IPS-NIHi11 (cell line): ENCODE data around the gene SHISAL2A.

Source experiments
- DNase-seq: peaks from one replicate; pipeline ENCODE4 v3.0.0; 2012; ENCODE audit warnings: mixed read lengths, low spot score

Gene SHISAL2A

DNA sequence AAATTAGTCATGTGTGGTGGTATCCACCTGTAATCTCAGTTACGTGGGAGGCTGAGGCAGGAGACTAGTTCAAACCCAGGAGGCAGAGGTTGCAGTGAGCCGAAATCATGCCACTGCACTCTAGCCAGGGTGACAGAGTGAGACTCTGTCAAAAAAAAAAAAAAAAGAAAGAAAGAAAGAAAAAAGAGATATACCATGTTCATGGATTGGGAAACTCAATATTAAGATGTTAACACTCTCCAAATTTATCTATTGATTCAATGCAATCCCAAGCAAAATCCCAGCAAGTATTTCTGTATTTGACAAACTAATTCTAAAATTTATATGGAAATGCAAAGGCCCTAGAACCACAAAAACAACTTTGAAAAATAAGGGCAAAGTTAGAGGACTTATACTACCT, 11.0 kb upstream of the SHISAL2A start:
- DNase-seq: no peak

DNA sequence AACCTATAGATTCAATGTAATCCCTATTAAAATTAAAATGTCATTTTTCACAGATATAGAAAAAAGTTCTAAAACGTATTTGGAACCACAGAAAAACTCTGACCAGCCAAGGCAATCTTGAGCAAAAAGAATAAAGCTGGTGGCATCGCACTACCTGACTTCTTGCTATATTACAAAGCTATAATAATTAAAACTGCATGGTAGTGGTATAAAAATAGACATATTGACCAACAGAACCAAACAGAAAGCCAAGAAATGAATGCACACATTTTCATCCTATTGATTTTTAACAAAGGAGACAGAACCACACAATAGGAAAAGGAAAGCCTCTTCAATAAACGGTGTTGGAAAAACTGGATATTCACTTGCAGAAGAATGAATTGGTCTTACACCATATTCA, 9.2 kb upstream of the SHISAL2A start:
- DNase-seq: no peak

DNA sequence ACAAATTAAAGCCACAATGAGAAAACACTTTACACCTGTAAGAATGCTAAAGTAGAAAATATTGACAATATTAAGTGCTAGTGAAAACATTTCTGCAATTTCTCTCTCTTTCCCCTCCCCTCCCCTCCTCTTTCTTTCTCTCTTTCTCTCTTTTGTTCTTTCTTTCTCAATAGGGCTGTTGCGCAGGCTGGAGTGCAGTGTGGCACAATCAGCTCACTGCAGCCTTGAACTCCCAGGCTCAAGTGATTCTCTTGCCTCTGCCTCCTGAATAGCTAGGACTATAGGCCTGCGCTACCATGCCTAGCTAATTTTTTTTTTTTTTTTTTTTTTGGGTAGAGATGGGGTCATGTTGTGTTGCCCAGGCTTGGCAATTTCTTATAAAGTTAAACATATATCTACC, 5.9 kb upstream of the SHISAL2A start:
- no peak for DNase-seq

DNA sequence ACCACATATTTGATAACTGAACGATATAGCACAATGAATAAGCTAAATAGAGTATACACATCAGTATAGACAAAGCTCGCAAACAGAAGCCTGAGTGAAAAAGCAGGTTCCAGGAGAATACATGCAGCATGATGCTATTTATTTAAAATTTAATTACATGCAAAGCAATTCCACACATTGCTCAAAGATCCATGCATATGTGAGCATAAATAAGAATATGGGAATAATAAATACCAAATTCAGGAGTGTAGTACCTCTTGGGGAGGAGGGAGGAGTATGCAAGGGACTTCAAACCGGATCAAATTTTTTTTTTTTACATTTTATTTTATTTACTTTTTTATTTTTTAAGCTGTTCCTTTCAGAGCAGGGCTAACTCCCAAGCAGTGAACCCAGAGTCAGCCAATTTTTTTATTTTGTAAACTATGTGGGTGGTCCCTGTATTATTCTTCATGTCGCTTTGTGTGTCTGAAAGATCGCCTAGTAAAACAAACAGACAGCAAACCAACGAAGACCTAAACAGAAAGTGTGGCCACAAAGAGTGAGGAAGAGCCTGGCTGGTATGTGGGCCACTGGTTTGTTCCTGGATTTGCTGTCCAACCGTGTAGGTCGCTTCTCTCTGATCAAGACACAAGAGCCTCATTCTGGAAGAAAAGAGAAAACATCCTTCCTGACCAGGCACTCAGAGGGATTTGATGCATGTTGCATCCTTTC, 4.2 kb upstream of the SHISAL2A start:
- DNase-seq: no peak

DNA sequence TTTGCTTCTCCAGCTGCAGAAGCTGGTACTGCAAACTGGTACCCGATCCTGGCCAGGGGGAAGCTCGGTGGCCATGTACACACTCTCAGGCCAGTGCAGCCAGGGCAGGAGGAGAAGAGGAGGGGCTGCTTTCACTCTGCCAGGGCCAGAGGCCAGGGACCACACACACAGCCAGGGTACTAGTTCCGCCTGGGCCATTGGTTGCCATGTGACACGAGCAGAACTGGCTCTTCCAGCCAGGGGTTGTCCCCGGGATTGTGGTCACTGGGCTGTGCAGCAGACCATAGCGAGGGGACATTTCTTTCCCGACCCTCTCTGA, 3.7 kb upstream of the SHISAL2A start:
- DNase-seq: peak; percentile 61

DNA sequence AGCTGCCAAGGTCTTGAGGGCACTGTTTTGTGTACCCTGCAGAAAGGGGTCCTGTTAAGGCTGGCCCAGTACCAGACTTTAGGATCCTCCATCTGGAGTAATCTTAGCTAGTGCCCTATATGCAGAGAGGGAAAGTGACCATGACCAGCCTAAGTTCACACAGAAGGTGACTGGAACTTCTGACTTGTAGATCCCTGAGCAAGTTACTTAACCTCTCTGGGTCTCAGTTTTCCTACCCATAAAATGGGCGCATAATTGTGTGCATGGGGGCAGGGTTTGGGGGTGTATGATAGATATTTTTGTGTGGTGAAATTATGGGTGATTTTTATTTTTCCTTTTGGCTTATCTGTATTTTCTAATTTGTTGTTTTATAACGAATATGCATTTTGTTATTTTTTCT, 3.3 kb upstream of the SHISAL2A start:
- no peak for DNase-seq

DNA sequence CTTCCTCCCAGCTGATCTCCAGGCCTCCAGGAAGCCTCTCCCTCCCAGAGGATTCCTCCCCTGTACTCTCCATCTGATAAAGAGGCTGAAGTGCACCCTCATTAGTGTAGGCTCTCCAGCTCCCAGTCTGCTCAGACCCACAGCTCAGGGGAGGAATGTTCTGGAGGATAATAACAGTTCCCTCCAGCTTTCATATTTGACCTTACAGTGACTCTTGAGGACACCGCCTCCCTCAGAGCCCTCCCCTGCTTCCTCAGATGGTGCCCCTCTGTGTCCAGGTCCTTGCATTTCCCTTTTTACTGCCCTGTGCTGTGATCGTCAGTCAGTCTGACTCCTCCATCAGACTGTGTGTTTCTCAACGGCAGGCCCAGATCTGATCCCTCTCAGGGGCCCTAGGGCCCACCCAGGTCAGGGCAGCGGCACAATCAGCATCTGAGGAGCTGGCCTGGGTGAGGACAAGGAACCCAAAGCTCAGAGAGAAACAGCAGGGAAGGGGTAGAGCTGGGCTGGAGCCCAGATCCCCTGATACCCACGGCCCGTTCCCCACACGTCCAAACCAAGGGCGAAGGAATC, 1.1 kb upstream of the SHISAL2A start:
- no peak for DNase-seq

DNA sequence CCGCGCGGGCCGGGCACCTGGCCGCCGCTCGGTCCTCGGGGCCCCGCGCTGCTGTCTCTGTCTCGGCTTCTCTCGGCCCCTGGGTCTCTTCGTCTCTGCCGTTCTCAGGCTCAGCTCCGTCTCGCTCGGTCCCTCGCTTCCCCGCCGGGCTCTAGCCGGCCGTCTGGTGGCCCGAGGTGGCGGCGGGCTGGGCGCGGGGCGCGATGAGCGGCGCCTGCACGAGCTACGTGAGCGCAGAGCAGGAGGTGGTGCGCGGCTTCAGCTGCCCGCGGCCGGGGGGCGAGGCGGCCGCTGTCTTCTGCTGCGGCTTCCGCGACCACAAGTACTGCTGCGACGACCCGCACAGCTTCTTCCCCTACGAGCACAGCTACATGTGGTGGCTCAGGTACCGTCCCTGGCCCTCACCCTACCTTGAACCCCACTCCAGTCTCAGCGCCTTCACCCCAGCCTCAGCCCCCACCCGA, 355 bp downstream of the SHISAL2A start:
- DNase-seq: no peak

DNA sequence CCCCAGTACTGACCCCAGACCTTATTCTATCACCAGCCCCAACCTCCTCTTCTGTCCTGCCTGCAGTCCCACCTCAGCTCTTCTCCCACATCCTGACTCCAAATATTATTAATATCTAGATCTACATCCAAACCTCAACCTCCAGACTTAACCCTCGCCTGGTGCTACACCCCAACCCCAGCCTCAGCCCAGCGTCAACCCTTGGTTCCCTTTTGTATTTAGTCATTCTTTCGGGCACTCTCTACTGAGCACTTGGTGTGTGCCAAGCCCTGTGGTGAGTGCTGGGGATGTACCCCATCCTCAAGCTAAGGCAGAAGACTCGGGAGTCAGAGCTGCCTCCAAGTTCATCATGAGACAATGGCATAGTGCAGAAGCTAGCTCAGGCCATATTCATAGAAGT, 1.1 kb downstream of the SHISAL2A start:
- no peak for DNase-seq

DNA sequence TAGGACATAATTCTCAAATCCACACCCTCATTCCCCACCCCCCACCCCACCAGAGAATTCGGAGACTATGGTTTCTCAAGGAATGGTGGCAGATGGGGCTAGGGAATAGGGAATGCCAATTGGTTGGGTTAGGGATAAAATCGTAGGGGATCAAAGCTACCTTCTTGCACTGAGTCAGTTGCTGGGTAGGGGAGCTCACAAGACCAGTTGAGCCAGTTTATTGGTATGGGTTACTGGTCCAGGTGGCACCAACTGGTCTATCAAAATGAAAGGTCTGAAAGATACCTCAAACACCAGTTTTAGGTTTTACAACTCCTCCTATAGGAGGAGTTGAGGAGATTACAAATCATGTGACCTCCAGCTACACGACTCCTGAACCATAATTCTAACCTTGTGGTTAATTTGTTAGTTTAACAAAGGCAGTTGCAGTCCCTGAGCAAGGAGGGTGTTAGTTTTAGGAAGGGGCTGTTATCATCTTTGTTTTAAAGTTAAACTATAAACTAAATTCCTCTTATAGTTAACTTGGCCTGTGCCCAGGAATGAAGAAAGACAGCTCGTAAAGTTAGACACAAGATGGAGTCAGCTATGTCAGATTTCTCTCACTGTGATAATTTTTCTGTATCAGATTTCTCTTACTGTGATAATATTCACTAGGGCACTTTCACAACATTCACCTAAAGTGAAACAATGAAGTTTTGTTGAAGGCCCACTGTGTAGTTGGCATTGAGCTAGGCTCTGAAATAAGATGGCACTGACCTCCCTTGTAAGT, 2.5 kb downstream of the SHISAL2A start:
- DNase-seq: no peak

DNA sequence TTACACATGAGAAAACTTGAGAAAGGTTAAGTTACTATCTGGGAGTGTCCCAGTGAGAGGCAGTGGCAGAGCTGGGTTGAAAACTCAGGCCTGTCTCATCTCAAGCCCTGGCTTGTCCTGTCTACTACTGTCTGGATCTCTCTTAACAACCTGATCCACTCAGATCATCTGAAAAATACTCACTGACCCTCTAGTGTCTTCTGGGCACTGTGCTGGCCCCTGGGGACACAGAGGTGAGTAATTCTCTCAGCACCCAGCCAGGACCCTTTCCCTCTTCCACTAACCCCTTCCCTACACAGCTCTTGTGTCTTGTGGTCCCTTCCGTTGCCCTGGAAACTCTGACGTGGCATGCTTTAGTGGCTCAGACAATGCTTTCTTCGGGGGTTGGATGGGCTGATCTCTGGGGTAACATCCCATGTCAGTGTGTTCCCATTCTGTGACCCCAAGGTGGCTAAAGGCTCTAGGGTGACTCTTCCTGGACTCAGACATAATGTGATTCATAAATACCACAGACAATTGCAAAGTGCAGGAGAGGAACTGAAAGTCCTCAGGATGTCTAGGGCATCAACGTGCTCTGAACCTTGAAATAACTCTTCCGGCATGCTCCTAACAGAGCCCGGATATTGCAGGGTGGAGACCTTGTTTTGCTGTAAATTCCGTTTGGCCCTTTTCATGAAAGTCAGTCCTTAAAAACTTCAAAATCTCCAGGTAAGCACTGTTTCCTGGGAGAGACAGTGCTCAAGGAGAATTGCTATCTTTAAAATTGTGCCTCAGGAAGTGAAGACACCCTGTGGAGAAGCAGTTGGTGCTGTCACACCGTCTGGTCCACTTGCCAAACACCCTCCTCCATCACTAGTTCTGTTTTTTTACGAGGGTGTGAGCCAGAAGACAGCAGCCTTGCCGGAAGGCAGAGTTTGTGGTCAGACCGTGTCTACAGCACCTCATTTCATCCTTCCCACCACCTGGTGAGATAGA, 4.0 kb downstream of the SHISAL2A start:
- no peak for DNase-seq

DNA sequence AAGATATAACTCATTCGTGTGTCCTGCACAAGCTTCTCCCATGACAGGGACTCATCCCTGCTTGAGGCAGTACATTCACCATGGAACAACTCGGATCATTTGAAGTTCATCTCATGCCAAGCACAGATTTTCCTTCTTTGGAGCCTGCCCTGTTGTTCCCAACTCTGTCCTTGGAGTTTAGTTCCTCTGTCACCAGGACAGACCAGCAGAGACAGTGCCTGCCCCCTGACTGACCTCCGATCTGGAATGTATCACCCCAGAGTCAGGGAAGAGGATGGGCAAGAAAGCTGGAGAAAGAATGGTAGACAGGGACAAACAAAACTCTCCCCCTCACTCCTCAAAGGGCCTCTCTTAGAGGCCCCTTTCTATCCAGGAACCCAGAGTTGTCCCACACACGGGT, 5.0 kb downstream of the SHISAL2A start:
- no peak for DNase-seq

DNA sequence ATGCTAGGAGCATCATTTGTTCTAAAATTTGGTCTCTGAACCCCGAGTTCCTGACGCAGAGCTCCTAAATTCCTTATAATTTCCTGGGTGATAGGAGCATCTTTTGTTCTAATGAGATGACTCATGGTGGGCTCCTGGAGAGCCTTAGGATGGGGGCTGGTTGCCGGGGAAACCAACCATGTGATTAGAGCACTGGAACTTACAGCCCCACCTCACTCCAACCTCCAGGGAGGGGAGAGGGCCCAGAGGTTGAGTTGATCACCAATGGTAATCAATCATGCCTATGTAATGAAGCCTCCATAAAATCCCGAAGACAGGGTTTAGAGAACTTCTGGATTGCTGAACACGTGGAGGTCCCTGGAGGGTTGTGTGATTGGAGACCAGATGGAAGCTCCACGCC, 7.7 kb downstream of the SHISAL2A start:
- DNase-seq: no peak

DNA sequence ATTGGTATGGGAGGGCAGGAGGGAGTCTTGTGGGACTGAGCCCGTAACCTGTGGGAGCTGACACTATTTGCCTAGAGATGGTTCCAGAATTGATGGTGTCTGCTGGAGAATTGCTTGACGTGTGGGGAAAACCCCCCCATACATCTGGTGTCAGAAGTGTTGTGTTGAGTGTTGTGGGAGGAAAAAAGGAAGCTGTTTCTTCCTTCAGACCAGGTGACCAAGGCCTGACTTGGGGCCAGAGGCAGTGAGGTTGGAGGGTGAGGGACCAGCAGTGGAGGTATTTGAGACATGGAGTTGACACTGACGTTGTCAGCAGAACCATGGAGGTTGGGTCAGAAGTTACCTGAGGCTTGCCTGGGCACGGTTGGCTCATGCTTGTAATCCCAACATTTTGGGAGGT, 8.3 kb downstream of the SHISAL2A start:
- DNase-seq: no peak

DNA sequence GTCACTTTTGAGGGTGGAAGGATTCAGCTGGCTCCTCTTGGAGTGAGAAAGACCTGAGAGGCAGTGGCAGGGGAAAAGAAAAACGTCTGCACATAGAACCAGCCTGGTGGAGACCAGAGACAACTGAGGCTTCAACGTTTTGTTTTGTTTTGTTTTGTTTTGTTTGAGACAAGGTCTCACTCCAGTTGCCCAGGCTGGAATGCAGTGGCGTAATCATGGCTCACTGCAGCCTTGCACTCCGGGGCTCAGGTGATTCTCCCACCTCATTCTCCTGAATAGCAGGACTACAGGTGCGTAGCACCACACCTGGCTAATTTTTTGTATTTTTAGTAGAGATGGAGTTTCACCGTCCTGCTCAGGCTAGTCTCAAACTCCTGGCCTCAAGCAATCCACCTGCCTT, 12.3 kb downstream of the SHISAL2A start:
- no peak for DNase-seq

DNA sequence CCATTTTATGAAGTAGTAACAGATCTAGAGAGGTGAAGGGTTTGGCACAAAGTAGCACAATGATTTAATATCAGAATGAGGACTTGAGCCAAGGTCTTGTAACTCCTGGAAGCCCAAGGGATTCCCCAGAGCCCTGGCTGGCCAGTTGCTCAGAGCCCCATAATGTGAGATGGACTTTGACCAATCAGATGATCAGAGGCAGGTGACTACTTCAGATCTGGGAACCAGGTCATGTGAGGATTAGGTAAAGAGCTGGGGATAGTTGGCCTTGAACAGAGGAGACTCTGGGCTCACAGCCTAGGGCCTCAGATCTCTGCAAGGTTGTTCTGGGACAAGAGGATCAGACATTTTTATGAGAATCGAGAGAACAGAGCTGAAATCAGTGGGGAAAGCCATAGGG, 18.9 kb downstream of the SHISAL2A start:
- DNase-seq: no peak

DNA sequence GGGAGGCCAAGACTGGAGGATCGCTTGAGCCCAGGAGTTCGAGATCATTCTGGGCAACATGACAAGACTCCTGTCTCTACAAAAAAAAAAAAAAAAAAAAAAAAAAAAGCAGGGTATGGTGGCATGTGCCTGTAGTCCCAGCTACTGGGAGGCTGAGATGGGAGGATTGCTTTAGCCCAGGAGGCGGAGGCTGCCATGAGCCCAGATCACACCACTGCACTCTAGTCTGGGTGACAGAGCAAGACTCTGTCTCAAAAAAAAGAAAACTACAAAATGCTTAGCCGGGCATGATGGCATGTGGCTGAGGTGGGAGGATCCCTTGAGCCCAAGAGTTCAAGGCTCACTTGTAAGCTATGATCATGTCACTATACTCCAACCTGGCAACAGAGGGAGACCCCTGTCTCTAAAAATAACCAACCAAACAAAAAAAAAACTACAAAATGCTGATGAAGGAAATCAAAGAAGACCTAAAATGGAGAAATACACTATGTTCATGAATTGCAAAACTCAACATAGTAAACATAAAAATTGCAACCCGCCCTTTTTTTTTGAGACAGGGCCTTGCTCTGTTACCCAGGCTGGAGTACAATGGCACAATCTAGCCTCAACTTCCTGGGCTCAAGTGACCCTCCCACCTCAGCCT, 20.4 kb downstream of the SHISAL2A start:
- DNase-seq: no peak

DNA sequence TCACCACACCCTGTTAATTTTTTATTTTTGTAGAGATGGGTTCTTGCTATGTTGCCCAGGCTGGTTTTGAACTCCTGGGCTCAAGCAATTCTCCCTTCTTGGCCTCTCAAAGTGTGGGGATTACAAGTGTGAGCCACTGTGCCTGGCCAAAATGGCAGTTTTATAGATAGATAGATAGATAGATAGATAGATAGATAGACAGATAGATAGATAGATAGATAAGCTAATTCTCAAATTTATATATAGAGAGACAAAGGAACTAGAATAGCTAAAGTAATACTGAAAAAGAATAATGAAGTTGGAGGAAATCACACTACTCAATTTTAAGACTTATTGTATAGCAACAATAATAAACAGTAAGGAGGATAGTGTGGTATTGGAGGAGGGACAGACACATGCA, 21.1 kb downstream of the SHISAL2A start:
- DNase-seq: no peak

DNA sequence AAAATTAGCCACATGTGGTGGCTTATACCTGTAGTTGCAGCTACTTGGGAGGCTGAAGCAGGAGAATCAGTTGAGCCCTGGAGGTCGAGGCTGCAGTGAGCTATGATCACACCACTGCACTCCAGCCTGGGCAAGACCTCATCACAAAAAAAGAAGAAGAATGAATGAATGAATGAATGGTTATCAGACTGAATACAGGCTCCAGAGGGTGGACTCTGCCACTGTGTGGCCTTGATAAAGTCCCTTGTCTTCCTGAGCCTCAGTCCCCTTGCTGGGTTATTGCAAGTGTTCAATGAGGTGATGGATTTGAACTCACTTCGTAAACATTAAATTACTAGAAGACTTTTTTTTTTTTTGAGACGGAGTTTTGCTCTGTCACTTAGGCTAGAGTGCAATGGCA, 24.7 kb downstream of the SHISAL2A start:
- DNase-seq: no peak

DNA sequence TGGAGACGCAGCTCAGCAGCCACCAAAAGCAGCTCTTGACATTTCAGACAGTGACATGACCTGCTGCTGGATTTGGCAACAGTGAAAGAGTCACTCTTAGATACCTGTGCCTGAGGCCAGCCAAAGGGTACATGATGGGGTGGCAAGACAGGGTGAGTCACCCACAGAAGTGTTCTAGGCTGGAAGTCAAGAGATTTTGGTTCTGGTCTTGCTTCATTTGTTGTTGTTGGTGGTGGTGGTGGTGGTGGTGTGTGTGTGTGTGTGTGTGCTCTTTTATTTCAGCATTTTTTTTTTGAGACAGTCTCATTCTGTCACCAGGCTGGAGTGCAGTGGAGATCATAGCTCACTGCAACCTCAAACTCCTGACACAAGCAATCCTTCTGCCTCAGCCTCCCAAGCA, 25.8 kb downstream of the SHISAL2A start:
- no peak for DNase-seq

DNA sequence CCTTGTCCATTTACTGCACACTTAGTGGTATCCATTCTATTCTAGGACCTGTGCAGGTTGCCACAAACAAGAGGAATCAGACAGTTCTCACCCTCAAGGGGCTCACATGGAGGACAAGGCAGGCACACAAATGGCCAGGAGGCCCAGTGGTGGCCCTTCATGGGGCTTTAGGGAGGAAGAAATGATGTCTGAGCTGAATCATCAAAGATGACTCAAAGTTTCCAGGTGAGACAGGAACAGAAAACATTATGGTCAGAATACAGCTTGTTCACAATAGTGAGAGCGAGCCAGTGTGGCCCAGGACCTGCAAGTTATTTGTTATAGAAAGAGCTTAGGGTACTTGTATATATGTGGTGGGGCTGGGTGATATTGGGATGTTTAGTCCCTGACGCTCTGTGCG, 26.4 kb downstream of the SHISAL2A start:
- no peak for DNase-seq
